OCI-LY7 (cell line): ENCODE data around the gene ZYG11A. TPM values are rescaled to one million over a fixed set of nuclear protein-coding genes. Genes with fewer than 3 reads are reported as not detected.

Source experiments
- BruUV-seq: library from RNA; stranded (reverse); fragments of 400-500 nt; replicated peaks from 2 replicates; lab custom pipeline; 2021; lab: Mats Ljungman, UMichigan
- CTCF ChIA-PET: fragments of 300-600 bp; sonication (Branson Sonifier 250); formaldehyde crosslinking; loops from one replicate; lab custom pipeline; 2022; ENCODE audit warnings: antibody characterized with exemption; ENCODE audit not compliant: unreplicated experiment; lab: Charles Lee
- POLR2A ChIA-PET: fragments of 300-600 bp; sonication (Branson Sonifier 250); formaldehyde crosslinking; loops from one replicate; lab custom pipeline; 2022; ENCODE audit warnings: antibody characterized with exemption; lab: Charles Lee
- DNase-seq: peaks from one replicate; pipeline ENCODE4 v3.0.0-alpha.2; 2015; ENCODE audit warnings: low spot score
- H2AFZ ChIP-seq: fragments of 200-600 bp; sonication (generic), shearing (Covaris generic); 2 replicates; pipeline ENCODE4 v1.6.1; 2014; ENCODE audit warnings: mild to moderate bottlenecking, antibody characterized with exemption, low read length, moderate library complexity
- H3K27ac ChIP-seq: fragments of 200-600 bp; sonication (generic); 2 replicates; pipeline ENCODE4 v1.5.1; 2014; ENCODE audit warnings: mixed run types, low read depth, mild to moderate bottlenecking, moderate library complexity, low read length, inconsistent platforms; ENCODE audit not compliant: poor library complexity, severe bottlenecking
- H3K36me3 ChIP-seq: fragments of 200-600 bp; sonication (generic); 2 replicates; pipeline ENCODE4 v1.6.1; 2014; ENCODE audit warnings: mild to moderate bottlenecking, antibody characterized with exemption, low read length, moderate library complexity, mixed read lengths; ENCODE audit not compliant: insufficient read depth
- H3K4me1 ChIP-seq: fragments of 200-600 bp; sonication (generic); 2 replicates; pipeline ENCODE4 v1.5.1; 2014; ENCODE audit warnings: mild to moderate bottlenecking, low read length; ENCODE audit not compliant: insufficient read depth, poor library complexity, severe bottlenecking
- H3K4me2 ChIP-seq: fragments of 200-600 bp; sonication (generic); 2 replicates; pipeline ENCODE4 v1.6.1; 2014; ENCODE audit warnings: mild to moderate bottlenecking, low read length
- H3K4me3 ChIP-seq: fragments of 200-600 bp; sonication (generic); 2 replicates; pipeline ENCODE4 v1.5.1; 2014; ENCODE audit warnings: mild to moderate bottlenecking, low read depth, low read length; ENCODE audit not compliant: poor library complexity, severe bottlenecking
- H3K79me2 ChIP-seq: fragments of 200-600 bp; sonication (generic); 2 replicates; pipeline ENCODE4 v1.6.1; 2016; ENCODE audit warnings: low read depth, mild to moderate bottlenecking, low read length, moderate library complexity, mixed read lengths; ENCODE audit not compliant: insufficient read depth
- H3K9me2 ChIP-seq: fragments of 200-600 bp; sonication (generic); 2 replicates; pipeline ENCODE4 v1.6.1; 2016; ENCODE audit warnings: mild to moderate bottlenecking, low read length, mixed read lengths; ENCODE audit not compliant: insufficient read depth
- H3K9me3 ChIP-seq: fragments of 200-600 bp; sonication (generic); 2 replicates; pipeline ENCODE4 v1.6.1; 2014; ENCODE audit warnings: mild to moderate bottlenecking, mixed run types, low read length, mixed read lengths
- H4K20me1 ChIP-seq: fragments of 200-600 bp; sonication (generic); 2 replicates; pipeline ENCODE4 v1.6.1; 2014; ENCODE audit warnings: mild to moderate bottlenecking, antibody characterized with exemption, low read length, moderate library complexity, mixed read lengths; ENCODE audit not compliant: insufficient read depth
- CTCF ChIP-seq: fragments of 200-600 bp; sonication (generic); conservative IDR thresholded peaks from 2 replicates; pipeline ENCODE4 v1.5.1; 2014; ENCODE audit warnings: mild to moderate bottlenecking, antibody characterized with exemption, low read length, moderate library complexity, mixed read lengths
- EZH2phosphoT487 ChIP-seq: fragments of 200-600 bp; sonication (generic); IDR thresholded peaks from 2 replicates; pipeline ENCODE4 v1.6.1; 2018; ENCODE audit warnings: low read depth, borderline replicate concordance, mild to moderate bottlenecking, mixed run types, antibody characterized with exemption, low read length, moderate library complexity, mixed read lengths
- intact Hi-C: fragments of 100-400 bp; cut with micrococcal nuclease; formaldehyde crosslinking; loops from one replicate; pipeline ENCODE4 v1.10.0; 2022; ENCODE audit not compliant: unreplicated experiment
- total RNA-seq, 2 experiments: library from RNA; depleted of rRNA in 1 of 2; stranded (reverse); fragments of >200 nt in 1 of 2; shearing (Covaris generic) in 1 of 2; gene quantifications; 2 replicates each; pipeline ENCODE4 v1.2.3, GENCODE V29; 2014 to 2022

ZYG11A gene
- total RNA-seq, 2 experiments from 2014 or later: not detected

DNA sequence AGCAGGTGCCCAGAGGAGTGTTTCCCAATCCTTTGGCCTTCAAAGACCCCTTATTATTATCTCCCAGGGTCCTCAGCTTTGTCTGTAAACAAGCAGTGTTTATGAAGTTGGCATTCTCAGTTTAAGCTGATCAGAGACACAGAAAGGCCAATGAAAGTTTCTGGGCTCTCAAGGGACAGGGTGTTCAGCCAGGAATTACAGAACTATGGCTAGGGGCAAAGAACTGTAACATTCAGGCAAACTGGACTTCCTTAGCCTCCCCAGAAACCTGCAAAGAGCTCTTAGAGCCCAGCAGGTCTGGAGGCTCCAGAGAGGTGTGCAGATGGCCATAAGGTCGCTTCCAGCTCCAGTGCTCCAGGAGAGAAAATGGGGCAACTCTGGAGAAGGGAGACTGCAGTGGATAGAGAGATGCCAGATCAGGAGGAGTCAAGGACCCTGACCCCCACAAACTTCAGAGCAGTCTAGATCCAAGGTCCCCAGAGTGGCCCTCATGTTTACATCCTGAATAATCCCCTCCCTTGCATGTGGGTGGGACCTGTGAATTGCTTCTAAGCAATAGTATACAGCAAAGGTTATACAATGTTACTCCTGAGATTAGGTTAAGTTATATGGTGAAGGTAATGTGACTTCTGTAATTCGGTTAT is 72.8 kb downstream of the ZYG11A start:
- H2AFZ ChIP-seq: no peak overlapping the region
- intact Hi-C loops: no loop called here
- H3K9me2 ChIP-seq: no peaks in the 10 kb centered on the region
- no peaks in the 10 kb centered on the region for H4K20me1 ChIP-seq
- no peak overlapping the region for H3K4me2 ChIP-seq
- H3K4me1 ChIP-seq: no peaks in the 10 kb centered on the region
- ChIA-PET CTCF (no interaction called here), POLR2A (interaction anchor here (0.6 to 0.7 kb wide), 2 partner anchors 26 to 206 kb away, joined by 3 read pairs; no protein-coding TSS in a partner anchor)
- H3K36me3 ChIP-seq: no peaks in the 10 kb centered on the region
- no peaks in the 10 kb centered on the region for H3K79me2 ChIP-seq
- BruUV-seq: no TSS peak
- H3K27ac ChIP-seq: no peak overlapping the region
- no peak overlapping the region for H3K4me3 ChIP-seq
- H3K9me3 ChIP-seq: no peaks in the 10 kb centered on the region
- TF ChIP-seq CTCF (no peak), EZH2phosphoT487 (no peak)
- no peak for DNase-seq

- intact Hi-C loops: no loop called here
- Histone ChIP-seq H3K27ac (no peak overlapping the region), H2AFZ (no peak overlapping the region), H3K4me2 (no peak overlapping the region), H3K9me3 (no peaks in the 10 kb centered on the region), H3K9me2 (no peaks in the 10 kb centered on the region), H3K4me3 (no peak overlapping the region), H3K79me2 (no peaks in the 10 kb centered on the region), H3K36me3 (no peaks in the 10 kb centered on the region), H3K4me1 (no peaks in the 10 kb centered on the region), H4K20me1 (no peaks in the 10 kb centered on the region)
- no TSS peak for BruUV-seq
- no peak for TF ChIP-seq EZH2phosphoT487
- TF ChIP-seq CTCF: no peak
- ChIA-PET CTCF (no interaction called here), POLR2A (no interaction called here)
- no peak for DNase-seq
Observed at GRCh38 chr1:52915855-52916220, 73.3 kb downstream of the ZYG11A start.

DNA sequence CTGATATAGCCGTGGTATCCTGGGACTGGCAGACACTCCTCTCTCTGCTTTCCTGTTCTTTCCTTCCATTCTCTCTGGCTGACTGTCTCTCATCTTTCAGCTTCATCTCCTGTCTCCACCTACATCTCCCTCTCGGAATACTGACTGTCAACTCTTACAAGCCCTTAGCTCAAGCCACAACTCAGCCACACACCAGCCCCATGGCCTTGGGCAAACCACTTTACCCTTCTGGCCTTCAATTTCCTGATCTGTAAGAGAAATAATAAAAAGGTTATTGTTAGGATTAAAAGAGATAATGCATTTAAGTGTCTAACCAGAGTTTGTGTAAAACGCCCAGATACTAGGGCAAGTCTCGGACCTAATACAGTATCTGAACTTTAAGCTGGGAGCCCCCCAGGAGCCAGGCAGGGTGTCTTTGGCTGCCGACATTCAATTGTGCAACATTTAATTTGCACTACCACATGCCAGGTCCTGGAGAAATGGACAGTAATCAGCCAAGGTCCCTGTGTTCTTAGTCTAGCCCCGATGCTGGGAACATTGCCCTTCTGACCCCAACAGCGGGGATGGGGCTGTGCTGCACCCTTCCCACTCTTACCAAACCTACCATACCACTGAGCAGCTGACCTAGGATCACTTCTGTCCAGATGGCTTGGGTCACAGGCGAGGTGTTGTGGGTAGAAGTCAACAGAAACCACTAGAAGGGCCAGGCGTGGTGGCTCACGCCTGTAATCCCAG is 73.8 kb downstream of the ZYG11A start:
- H3K4me1 ChIP-seq: no peaks in the 10 kb centered on the region
- H3K4me2 ChIP-seq: no peak overlapping the region
- no peak for DNase-seq
- ChIA-PET POLR2A (no interaction called here), CTCF (no interaction called here)
- TF ChIP-seq EZH2phosphoT487 (no peak), CTCF (no peak)
- no TSS peak for BruUV-seq
- H3K4me3 ChIP-seq: no peak overlapping the region
- H3K9me3 ChIP-seq: no peaks in the 10 kb centered on the region
- no peaks in the 10 kb centered on the region for H3K79me2 ChIP-seq
- H3K27ac ChIP-seq: no peak overlapping the region
- no peaks in the 10 kb centered on the region for H3K9me2 ChIP-seq
- no peaks in the 10 kb centered on the region for H4K20me1 ChIP-seq
- H3K36me3 ChIP-seq: no peaks in the 10 kb centered on the region
- no peak overlapping the region for H2AFZ ChIP-seq
- intact Hi-C loops: no loop called here
